ENCODE data around the gene ARMH4.

- no peak for TF ChIP-seq CTCF (IDR thresholded peaks at IDR 0.05 in 4 of 5, conservative IDR thresholded peaks at IDR 0.05 in 1 of 5)
- no peak for TF ChIP-seq POLR2A (IDR thresholded peaks at IDR 0.05)
These were observed 33.8 kb downstream of the ARMH4 start for GRCh38 chr14:58118097-58118815.
